ENCODE data around the gene NEURL2.

- TF ChIP-seq CTCF (optimal IDR thresholded peaks at IDR 0.05 in 1 of 3, IDR thresholded peaks at IDR 0.05 in 1 of 3, conservative IDR thresholded peaks at IDR 0.05 in 1 of 3; ENCODE audit: extremely low read depth in 1 of 3, insufficient read depth in 2 of 3, low read length in 3 of 3) (no peak), EZH2 (IDR thresholded peaks at IDR 0.05; ENCODE audit: low read length) (no peak)
Measured at GRCh38 chr20:45874576-45874975, 16.4 kb downstream of the NEURL2 start.
